GM19455 (cell line): ENCODE results near the gene SLC25A22.
A peak's percentile ranks its signal among the peaks of the same experiment; 100 is the strongest.

Source experiments
- ATAC-seq: cut with Tn5 transposase; IDR thresholded peaks from one replicate; pipeline ENCODE4 v1.9.1; 2021; ENCODE audit not compliant: unreplicated experiment

The SLC25A22 gene

DNA sequence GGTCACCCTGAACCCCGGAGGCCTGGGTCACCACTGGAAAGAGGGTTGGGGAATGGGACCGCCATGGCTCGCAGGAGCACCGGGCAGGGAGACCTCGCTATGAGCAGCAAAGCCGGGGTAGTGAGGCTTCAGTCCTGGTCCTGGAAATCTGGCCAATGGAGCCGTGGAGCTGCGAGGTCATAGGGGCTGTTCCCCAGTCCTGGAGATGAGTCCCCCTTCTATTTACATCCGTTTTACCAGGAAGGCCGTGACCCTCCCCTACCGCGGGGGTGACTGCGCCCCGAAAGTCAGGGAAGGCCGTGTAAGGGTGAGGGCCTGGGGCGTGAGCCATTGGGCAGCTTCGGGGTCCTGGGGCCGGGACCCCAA, 6.5 kb upstream of the SLC25A22 start:
- no peak for ATAC-seq

- ATAC-seq = no peak
These were observed 5.9 kb upstream of the SLC25A22 start for GRCh38 chr11:803770-804598.

DNA sequence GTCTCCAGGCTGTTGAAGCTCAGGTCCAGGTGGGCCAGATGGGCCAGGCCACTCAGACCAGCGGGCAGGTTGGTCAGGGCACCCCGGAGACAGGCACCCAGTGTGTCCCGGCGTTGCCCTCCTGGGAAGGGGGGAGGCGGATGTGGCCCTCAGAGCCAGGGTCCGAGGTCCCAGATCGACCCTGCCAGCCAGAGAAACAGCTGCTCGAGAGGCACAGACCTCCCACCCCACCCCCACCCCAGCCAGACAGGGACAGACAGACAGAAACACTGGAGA, 5.3 kb upstream of the SLC25A22 start:
- no peak for ATAC-seq

DNA sequence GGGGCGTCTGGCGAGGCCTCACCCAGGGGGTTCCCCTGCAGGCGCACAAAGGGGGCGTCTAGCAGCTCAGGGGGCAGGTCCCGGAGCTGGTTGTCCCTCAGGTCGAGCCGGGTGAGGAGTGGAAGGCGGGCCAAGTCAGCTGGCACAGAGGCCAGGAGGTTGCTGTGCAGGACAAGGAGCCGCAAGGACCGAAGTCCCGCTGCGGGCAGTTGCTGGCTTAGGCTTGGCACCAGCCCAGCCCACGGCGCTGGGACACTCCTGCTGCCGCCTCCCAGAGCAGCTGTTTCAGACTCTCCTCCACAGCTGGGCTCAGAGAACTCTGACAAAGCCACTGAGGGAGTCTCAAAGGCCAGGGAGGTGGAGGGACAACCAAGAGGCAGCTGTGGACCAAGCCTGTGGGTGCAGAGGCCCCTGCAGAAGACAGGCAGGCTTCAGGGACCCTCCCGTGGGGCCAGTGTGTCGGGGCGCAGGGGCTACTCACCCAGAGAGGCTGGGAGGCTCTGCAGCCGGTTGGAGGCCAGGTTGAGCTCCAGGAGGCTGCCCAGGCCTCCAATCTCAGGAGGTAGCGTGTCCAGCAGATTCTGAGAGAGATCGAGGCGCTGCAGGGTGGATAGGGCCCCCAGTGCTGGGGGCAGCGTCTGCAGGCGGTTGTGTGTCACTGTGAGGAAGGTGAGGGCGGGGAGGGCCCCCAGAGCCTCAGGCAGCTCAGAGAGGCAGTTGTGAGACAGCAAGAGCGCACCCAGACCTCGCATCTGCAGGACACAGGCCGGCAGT, 4.8 kb upstream of the SLC25A22 start:
- ATAC-seq = no peak

GRCh38 chr11:802018-802617, 4.0 kb upstream of the SLC25A22 start:
- no peak for ATAC-seq

DNA sequence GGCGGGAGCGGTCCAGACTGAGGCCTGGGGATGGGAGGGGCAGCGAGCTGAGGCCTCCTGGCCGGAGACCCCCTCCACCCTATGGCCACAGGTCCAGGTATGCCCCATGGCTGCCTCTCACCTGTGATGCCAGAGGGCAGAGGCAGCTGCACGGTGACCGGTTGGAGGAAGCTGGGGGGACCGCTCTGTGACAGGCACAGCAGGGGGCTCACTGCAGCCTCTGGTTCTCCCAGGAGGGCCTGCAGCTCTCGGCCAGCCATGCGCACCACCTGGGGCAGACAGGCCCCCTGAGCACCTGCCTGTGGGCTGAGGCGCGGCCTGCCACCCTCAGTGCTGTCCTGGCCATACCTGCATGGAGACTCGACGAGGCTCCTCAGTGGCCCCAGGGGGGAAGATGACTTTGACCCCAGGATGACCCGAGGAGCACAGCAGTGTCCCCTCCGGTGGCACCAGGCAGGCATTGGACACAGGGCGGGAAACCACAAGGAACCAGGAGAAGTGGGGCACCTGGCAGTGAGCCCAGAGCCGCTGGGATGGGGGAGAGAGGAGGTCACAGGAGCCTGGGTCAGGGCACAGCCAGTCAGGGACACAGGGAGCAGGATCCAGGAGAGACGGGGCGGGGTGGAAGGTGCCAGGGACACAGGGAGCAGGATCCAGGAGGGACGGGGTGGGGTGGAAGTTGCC, 3.2 kb upstream of the SLC25A22 start:
- no peak for ATAC-seq

DNA sequence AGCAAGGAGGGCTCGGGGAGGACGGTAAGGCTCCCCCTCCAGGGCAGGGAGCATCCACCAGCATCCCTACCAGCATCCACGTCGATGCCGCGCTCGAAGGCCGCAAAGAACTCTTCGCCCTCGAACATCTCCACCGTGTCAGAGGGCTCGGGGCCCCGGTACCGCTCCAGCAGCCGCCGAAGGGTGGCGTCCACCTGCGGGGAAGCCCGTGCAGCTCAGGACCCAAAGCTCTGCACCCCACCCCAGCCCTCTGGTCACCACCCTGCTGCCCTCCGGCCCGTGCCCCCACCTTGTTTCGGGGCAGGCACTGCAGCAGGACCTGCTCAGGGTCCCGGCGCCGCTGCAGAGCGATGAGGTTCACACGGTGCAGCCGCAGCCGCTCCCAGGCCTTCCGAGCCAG, 2.4 kb upstream of the SLC25A22 start:
- no peak for ATAC-seq

DNA sequence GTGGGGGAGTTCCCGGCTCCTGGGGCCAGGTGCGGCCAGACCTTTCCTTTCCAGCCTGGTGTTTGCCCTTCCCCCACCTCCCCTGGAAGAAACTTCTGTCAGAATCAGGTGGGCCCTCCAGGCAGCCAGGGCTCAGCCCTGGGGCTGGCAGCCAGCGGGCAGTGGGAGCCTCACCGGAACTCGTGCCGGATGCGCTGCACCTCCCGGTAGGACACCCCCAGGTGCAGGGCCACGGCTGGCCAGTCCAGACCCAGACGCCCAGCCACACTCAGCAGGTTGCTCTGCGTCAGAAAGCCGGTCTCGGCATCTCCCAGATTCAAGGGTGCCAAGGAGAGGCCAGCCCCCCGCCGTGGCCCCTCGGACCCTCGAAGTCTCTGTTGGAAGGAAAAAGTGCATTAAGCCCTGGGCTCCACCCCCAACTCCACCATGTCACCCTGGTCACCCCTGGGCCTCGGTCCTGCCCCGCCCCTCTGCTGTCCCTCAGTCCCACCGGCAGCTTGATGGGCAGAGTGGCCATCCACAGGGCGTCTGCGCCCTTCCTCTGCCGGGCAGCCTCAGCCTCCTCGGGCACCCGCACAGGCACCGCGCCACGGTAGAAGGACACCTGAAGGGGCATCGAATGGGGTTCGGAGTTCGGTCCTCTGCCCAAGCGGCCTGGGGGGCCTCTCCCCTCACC, 1.7 kb upstream of the SLC25A22 start:
- no peak for ATAC-seq

- ATAC-seq = peak; percentile 40
These were observed 587 bp downstream of the SLC25A22 start for GRCh38 chr11:797296-798092.

- ATAC-seq = no peak
These were observed 1.4 kb downstream of the SLC25A22 start for GRCh38 chr11:796565-797295.

DNA sequence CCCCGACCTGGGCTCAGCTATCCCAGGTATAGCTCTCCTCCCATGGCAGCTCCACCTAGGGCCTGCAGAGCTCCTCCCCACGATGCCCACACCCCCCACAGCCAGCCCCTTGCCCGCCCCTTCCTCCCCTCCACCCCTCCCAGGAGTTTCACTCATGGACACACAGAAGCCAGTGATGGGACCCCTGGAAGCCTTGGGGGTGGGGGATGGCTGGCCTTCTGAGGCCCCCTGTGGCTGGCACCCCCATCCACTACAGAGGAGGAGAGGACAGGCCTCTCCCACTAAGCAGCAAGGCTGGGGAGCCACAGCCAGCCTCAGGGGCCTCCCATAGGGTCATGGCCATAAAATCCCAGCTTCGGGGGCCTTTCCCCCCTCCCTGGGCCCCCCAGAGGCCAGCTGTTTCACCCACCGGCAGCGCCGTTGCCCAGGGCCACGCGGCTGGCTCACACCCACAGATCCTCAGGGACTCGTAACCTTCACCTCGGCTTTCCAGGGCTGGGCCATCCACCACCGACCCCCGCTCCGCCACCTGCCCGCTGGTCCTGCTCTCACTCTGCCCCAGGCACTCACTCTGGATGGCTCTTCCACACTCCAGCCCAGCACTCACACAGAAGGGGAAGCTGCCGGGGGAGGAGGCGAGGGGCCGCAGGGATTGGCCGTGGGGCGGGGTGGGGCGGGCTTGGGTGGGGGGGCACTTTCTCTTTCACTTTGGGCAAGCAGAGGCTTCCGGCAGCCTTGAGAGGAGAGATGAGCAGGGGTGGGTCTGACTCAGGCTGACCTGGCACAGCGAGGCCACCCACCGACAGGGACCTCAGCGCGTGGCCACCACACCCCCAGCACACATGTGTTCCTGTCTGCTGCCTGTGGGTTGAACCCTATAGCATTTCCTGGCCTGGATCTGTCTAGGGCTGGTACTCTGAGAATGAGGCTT, 2.2 kb downstream of the SLC25A22 start:
- ATAC-seq = no peak

- ATAC-seq = no peak
These were observed 3.1 kb downstream of the SLC25A22 start for GRCh38 chr11:794766-795633.

- ATAC-seq = no peak
These were observed 3.9 kb downstream of the SLC25A22 start for GRCh38 chr11:794013-794765.

DNA sequence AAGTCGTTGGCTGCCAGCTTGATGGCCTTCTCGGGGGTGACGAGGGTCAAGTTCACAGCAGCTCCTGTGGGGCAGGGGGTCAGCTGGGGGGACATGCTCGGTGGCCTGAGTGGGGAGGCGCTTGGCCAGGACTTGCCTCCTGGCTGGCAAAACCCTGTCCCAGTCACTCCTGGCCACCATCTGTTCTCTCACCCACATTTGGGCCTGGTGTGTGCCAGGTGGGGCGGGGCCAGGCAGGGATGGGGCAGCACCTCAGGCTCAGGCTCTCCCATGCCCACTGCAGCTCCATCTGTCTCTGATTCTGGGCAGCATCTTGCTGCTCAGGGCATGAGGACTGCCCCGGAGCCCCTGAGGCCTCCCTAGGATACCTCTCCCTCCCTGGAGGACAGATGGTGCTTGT, 4.5 kb downstream of the SLC25A22 start:
- no peak for ATAC-seq

DNA sequence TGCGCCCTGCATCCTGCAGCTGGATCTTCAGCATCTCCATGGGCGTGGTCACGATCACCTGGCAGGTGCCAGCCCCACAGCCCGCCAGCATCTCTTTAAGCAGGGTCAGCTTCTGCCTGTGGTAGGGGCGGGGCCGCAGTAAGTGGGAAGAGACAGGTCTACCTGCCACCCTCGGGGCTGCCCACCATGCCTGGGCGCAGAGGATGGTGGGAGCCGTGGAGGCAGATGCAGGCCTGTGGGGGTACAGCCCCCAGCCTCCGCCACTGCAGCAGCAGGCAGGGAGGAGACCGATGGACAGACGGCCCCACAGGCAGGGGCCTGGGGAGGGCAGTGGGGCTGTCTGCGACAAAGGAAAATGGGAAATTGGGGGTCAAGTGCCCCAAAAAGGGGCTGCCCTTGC, 5.2 kb downstream of the SLC25A22 start:
- ATAC-seq = no peak

DNA sequence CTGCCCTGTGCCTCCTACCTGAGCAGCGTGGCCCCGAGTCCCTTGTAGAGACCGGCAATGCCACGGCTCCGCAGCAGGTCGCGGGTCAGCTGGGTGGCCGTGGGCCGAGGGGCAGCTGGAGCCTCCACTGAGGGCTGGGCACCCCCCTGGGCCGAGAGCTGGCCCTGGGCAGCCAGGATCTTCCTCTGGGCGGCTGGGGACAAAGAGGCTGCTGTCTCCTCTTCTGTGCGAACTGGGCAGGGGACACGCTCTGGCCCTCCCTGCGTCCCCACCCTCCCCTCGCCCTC, 5.6 kb downstream of the SLC25A22 start:
- no peak for ATAC-seq
